GM23338 (cell line): ENCODE results near the gene FGFRL1.

Source experiments
- CREB1 ChIP-seq: fragments of 250-450 bp; sonication (Bioruptor Pico); IDR thresholded peaks from 2 replicates; pipeline ENCODE4 v1.5.0; 2020; ENCODE audit warnings: low read depth, mild to moderate bottlenecking, moderate library complexity
- CTCF ChIP-seq, 2 experiments: fragments of 200-600 bp in 1 of 2; sonication (generic) in 1 of 2; conservative IDR thresholded peaks; 2 replicates each; pipeline versions ENCODE4 v1.5.1 to v1.6.1; 2016 to 2017; ENCODE audit warnings: antibody characterized with exemption in 2 of 2, low read depth in 2 of 2, mild to moderate bottlenecking in 2 of 2, moderate library complexity in 1 of 2
- EZH2 ChIP-seq: fragments of 200-600 bp; sonication (generic); IDR thresholded peaks from one replicate; pipeline ENCODE4 v1.8.0; 2017; ENCODE audit warnings: antibody characterized with exemption, mild to moderate bottlenecking, low read depth; ENCODE audit not compliant: unreplicated experiment
- POLR2AphosphoS5 ChIP-seq: IDR thresholded peaks from 2 replicates; pipeline ENCODE4 v1.6.1; 2016; ENCODE audit warnings: antibody characterized with exemption, low read depth
- STAT1 ChIP-seq: IDR thresholded peaks from one replicate; pipeline ENCODE4 v1.6.1; 2016; ENCODE audit warnings: antibody characterized with exemption; ENCODE audit not compliant: unreplicated experiment
- ZNF331 ChIP-seq: fragments of 250-450 bp; sonication (Bioruptor Pico); IDR thresholded peaks from 2 replicates; pipeline ENCODE4 v1.5.0; 2020; ENCODE audit warnings: low read depth, mild to moderate bottlenecking, moderate library complexity

GRCh38 chr4:970046-970745 is 41.2 kb upstream of the FGFRL1 start:
- no peak for TF ChIP-seq EZH2
- no peak for TF ChIP-seq CTCF (conservative IDR thresholded peaks at IDR 0.05; ENCODE audit: low read depth in 2 of 2)
- no peak for TF ChIP-seq POLR2AphosphoS5
- no peak for TF ChIP-seq STAT1
- no peak for TF ChIP-seq CREB1 (CRISPR knock-in tag)
- no peak for TF ChIP-seq ZNF331 (CRISPR knock-in tag)
